HG03521 (cell line): ENCODE data around the gene SPIRE1.

Experiments
- ATAC-seq: cut with Tn5 transposase; IDR thresholded peaks from one replicate; pipeline ENCODE4 v1.9.1; 2021; ENCODE audit warnings: mild to moderate bottlenecking, moderate library complexity; ENCODE audit not compliant: unreplicated experiment

SPIRE1 gene

GRCh38 chr18:12455496-12455895 is 202.4 kb downstream of the SPIRE1 start:
- ATAC-seq: no peak

- ATAC-seq: no peak
These were observed 205.1 kb downstream of the SPIRE1 start for GRCh38 chr18:12452784-12453183.

GRCh38 chr18:12451428-12451827 is 206.5 kb downstream of the SPIRE1 start:
- no peak for ATAC-seq

DNA sequence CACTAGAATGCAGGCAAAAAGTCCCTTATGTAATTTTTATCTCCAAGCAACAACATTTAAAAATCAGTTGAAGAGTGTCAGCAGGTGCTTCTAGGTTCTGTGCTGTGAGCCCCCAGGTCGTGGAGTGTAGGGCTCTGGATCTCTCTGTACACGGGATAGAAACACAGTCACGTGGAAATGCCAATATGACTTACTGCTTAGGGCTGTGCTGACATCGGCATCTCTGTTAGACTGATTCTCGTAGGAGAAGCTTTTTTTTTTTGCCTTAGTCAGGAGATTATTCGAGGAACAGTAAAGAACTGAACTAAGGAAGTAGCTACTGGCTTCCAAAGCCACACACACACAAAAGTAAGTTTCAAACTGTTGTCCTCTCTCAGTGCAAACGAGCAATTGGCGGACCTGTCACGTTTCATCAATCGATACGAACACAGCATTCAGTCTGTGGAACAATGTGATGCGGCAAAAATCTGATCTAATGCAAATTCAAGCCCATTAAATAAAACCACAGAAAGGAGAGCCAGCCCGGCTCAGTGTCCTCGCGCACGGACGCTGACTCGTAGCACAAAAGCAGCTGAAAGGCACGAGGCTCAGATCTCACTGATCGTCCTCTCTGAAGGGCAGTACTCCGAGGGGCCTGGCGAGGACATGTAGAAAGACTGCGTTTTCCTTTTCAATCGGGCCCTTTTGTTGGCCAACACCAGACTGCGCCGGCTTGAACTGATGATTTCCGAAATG is 208.7 kb downstream of the SPIRE1 start:
- ATAC-seq: no peak

GRCh38 chr18:12445554-12445953 is 212.4 kb downstream of the SPIRE1 start:
- no peak for ATAC-seq

DNA sequence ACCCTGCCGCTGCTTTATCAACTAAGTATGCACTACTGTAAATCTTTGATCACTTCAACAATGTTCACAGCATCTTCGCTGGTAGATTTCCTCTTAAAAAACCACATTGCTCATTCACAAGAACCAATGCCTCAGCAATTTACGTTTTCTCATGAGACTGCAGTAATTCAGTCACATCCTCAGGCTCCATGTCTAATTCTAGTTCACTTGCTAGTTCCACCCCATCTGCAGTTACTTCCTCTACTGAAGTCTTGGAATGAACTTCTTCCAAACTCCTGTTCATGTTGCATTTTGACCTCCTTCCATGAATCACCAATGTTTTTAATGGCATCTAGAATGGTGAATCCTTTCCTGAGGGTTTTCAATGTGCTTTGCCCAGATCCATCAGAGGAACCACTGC is 214.4 kb downstream of the SPIRE1 start:
- no peak for ATAC-seq

DNA sequence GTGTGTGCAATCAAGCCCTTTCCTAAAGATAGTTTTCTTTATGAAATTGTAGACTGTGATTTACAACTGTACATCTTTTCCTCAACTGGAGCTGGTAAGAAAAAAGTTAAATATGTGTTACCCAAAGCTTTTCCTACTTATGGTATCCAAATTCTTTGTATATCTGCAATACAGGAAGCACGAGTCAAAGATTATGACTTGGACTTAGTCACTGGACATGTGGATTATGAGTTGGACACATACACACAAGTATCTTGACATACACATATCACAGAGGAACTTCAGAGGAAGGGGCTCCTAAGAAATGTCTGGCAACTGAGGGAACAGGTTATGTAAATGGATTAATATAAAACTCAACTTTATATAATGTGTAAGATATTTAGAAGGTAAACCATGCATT is 215.0 kb downstream of the SPIRE1 start:
- no peak for ATAC-seq

- ATAC-seq: no peak
These were observed 216.4 kb downstream of the SPIRE1 start for GRCh38 chr18:12441475-12442034.

- no peak for ATAC-seq
These were observed 219.7 kb downstream of the SPIRE1 start for GRCh38 chr18:12438257-12438656.

GRCh38 chr18:12435867-12436266 is 222.0 kb downstream of the SPIRE1 start:
- no peak for ATAC-seq

- ATAC-seq: no peak
These were observed 223.4 kb downstream of the SPIRE1 start for GRCh38 chr18:12434541-12434929.

- no peak for ATAC-seq
These were observed 223.9 kb downstream of the SPIRE1 start for GRCh38 chr18:12433829-12434540.

- ATAC-seq: no peak
These were observed 225.0 kb downstream of the SPIRE1 start for GRCh38 chr18:12432881-12433280.

DNA sequence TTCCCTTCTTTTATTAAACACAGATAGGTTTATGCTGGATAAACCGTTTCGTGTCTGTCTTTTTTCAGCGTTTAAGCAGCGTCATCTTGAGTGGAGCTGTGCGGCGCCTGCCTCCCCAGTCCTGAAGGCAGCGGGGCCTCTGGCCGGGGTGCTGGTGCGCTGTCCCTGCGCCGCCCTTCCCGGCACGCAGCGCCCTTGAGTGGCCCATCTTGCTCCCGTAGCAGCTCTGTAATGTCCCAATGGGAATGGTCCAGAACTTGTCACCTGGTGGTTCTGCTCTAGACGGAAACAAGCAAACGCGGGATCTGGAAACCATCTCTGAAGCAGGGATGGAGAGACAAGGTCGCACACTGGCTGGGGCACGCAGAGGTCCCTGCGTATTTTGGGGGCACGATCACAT is 225.7 kb downstream of the SPIRE1 start:
- ATAC-seq: no peak

- ATAC-seq: no peak
These were observed 226.3 kb downstream of the SPIRE1 start for GRCh38 chr18:12431561-12431960.

- ATAC-seq: no peak
These were observed 227.5 kb downstream of the SPIRE1 start for GRCh38 chr18:12430137-12430990.

DNA sequence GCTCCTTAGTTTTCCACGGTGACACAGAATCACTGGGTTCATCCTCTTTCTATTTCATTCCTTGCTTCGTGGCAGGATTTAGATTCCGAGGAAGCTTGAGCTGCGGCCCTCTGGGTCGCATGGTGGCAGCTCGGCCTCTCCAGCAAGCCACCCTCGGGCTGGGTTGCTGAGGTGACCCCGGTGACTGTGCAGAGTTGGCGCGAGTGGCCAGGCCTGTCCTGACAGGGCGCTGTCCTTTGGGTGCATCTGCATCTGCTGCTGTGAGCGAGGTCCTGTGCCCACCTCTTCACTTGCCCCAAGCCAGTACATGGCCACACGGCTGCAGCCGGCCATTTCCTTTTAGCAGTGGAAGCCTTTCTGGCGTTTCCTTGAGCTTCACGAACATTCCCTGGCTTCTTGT is 228.4 kb downstream of the SPIRE1 start:
- no peak for ATAC-seq

DNA sequence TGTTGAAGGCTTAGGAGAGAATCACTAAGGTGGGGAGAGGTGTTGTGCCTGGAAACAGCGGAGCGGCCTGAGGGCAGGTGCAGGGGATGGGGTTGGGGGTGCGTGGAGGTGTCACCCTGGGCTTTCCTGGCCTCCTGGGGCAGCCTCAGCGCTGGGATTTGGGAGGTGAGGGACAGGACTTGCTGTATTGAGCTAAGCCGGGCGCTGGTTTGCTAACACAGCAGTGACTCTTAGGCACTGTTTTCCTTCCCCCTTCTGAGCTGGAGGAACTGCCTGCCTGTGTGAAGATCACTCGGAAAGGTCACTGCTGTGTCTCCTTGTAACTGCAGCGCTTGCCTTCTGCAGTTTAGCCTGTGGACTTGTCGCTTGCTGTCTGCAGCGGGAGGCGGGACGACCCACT is 229.0 kb downstream of the SPIRE1 start:
- ATAC-seq: no peak

DNA sequence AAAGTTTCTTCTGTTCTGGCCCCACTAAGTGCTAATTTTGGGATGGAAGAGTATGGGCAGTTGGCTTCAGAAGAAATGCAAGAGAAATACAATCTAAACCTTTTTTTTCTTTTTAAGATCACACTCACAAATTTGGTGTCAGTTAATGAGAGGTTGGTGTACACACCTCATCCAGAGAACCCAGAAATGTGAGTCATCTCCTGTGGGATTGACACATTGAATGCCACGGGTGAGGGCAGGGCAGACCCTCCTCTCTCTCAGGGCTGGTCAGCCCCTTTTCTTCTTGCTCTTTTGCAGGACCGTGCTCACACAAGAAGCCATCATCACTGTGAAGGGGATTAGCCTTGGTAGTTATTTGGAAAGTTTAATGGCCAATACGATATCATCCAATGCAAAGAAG is 231.0 kb downstream of the SPIRE1 start:
- ATAC-seq: no peak

GRCh38 chr18:12424252-12424651 is 233.7 kb downstream of the SPIRE1 start:
- no peak for ATAC-seq

DNA sequence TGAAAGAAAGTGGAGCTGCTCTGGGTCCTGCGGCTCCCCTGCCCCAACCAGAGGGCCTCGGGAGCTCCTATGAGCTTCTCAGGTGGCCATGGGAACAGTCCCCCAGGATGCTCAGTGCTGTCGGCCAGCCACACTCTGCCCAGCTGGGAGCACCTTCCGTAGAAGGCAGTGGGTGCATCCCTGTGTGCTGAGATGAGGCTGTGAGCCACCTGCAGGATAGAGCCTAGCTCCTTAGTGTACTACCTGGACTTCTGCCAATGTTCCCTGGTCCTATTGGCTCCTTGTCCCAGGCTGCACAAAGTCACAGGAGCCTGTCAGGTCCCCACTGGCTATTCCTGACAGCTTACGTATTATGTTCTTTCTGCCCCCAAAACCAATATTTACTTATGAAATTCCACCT is 234.1 kb downstream of the SPIRE1 start:
- ATAC-seq: no peak
